ENCODE measurements around the gene CTDNEP1. TPM values are rescaled to one million over a fixed set of nuclear protein-coding genes. Genes with fewer than 3 reads are reported as not detected.

Gene CTDNEP1
- total RNA-seq, 1 donor = 31.8 TPM

DNA sequence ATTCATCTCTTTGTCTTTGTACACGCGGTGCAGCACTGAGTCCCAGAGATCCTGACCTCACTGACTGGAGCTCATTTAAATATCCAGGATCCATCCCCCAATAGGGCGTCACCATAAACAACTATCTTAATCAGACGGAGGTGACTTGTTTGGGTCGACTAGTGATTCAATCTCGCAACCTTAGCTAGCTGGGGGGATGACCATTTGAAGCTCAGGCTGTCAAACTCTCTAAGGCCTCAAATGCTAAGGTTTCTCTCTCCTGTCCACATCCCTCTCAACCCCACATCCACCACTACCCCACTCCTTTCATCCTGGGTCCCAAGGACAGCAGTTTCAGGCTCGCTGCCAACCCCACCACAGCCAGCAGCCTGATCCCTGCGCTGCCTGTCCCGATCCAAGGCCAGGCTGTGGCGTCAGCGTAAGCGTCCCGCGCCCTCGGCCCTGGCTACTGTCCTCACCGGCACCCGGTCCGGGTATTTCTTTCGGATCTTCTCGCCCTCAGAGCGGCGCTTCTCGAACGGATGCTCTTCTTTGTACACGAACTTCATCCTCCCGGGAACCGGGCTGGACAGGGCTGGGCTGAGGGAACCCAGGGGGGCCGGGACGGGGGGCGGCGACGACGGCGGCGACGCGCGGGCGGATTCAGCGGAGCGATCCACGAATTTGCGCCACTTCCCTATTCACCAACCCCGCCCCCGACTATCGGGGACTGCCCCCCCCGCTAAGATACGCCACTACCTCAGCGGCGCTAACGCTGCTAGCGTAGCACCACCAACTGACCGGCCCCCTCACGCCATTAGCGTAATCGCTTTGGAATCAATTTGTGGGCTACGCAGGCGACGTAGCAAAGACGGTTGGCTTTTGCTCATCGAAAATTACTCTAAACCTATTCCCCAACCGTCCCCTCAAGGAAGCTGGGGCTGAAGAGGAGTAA lies 9.5 kb downstream of the CTDNEP1 start, which contains the start of gene GABARAP:
GABARAP (minus strand) TSS at position 667 of the 934 bp plus-strand sequence; CDS start at position 548, 119 bp downstream.
- Histone ChIP-seq H3K4me2 (ENCODE audit: insufficient read depth, low read length) (peak within 1 kb of the TSS; percentile 98), H3K36me3 (ENCODE audit: insufficient read depth, low read length) (peaks cover 47% of the 10 kb centered on the region), H3K27me3 (ENCODE audit: insufficient read depth, low read length) (no peaks in the 10 kb centered on the region), H3K27ac (ENCODE audit: low read depth, low read length) (peak within 1 kb of the TSS; percentile 84), H3K79me2 (ENCODE audit: insufficient read depth, low read length) (peaks cover 71% of the 10 kb centered on the region), H3K9me3 (ENCODE audit: low read depth, low read length) (no peaks in the 10 kb centered on the region), H4K20me1 (ENCODE audit: insufficient read depth, low read length) (peaks cover 20% of the 10 kb centered on the region), H2AFZ (ENCODE audit: low read length) (peak within 1 kb of the TSS; percentile 93), H3K4me1 (ENCODE audit: insufficient read depth, low read length) (peaks cover 31% of the 10 kb centered on the region), H3K4me3 (ENCODE audit: insufficient read depth, low read length) (peak within 1 kb of the TSS; percentile 86)
- DNase-seq (ENCODE audit: insufficient read length, low spot score, missing footprints) = peak; percentile 96
- TF ChIP-seq, protein P1, sequence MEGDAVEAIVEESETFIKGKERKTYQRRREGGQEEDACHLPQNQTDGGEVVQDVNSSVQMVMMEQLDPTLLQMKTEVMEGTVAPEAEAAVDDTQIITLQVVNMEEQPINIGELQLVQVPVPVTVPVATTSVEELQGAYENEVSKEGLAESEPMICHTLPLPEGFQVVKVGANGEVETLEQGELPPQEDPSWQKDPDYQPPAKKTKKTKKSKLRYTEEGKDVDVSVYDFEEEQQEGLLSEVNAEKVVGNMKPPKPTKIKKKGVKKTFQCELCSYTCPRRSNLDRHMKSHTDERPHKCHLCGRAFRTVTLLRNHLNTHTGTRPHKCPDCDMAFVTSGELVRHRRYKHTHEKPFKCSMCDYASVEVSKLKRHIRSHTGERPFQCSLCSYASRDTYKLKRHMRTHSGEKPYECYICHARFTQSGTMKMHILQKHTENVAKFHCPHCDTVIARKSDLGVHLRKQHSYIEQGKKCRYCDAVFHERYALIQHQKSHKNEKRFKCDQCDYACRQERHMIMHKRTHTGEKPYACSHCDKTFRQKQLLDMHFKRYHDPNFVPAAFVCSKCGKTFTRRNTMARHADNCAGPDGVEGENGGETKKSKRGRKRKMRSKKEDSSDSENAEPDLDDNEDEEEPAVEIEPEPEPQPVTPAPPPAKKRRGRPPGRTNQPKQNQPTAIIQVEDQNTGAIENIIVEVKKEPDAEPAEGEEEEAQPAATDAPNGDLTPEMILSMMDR (IDR thresholded peaks at IDR 0.05; ENCODE audit: extremely low read depth, low read depth, low read length) = no peak

- H4K20me1 ChIP-seq (ENCODE audit: insufficient read depth, low read length) = peaks cover 27% of the 10 kb centered on the region
- H3K36me3 ChIP-seq (ENCODE audit: insufficient read depth, low read length) = peaks cover 47% of the 10 kb centered on the region
- H3K27me3 ChIP-seq (ENCODE audit: insufficient read depth, low read length) = no peaks in the 10 kb centered on the region
- peaks cover 71% of the 10 kb centered on the region for H3K79me2 ChIP-seq (ENCODE audit: insufficient read depth, low read length)
- no peaks in the 10 kb centered on the region for H3K9me3 ChIP-seq (ENCODE audit: low read depth, low read length)
- DNase-seq (ENCODE audit: insufficient read length, low spot score, missing footprints) = peak; percentile 68
- peak overlapping the region; percentile 98 for H3K4me2 ChIP-seq (ENCODE audit: insufficient read depth, low read length)
- H2AFZ ChIP-seq (ENCODE audit: low read length) = no peak overlapping the region
- TF ChIP-seq, protein P1 (IDR thresholded peaks at IDR 0.05; ENCODE audit: extremely low read depth, low read depth, low read length) = no peak
- peak overlapping the region; percentile 86 for H3K4me3 ChIP-seq (ENCODE audit: insufficient read depth, low read length)
- H3K4me1 ChIP-seq (ENCODE audit: insufficient read depth, low read length) = peaks cover 33% of the 10 kb centered on the region
- H3K27ac ChIP-seq (ENCODE audit: low read depth, low read length) = peak overlapping the region; percentile 84
Measured at GRCh38 chr17:7241090-7241733, 10.3 kb downstream of the CTDNEP1 start.

GRCh38 chr17:7240375-7240774 lies 11.2 kb downstream of the CTDNEP1 start:
- Histone ChIP-seq H3K36me3 (ENCODE audit: insufficient read depth, low read length) (peaks cover 48% of the 10 kb centered on the region), H3K9me3 (ENCODE audit: low read depth, low read length) (no peaks in the 10 kb centered on the region), H3K4me3 (ENCODE audit: insufficient read depth, low read length) (peak overlapping the region; percentile 86), H3K27ac (ENCODE audit: low read depth, low read length) (peak overlapping the region; percentile 84), H3K79me2 (ENCODE audit: insufficient read depth, low read length) (peaks cover 74% of the 10 kb centered on the region), H3K27me3 (ENCODE audit: insufficient read depth, low read length) (no peaks in the 10 kb centered on the region), H3K4me2 (ENCODE audit: insufficient read depth, low read length) (peak overlapping the region; percentile 98), H3K4me1 (ENCODE audit: insufficient read depth, low read length) (peaks cover 39% of the 10 kb centered on the region), H2AFZ (ENCODE audit: low read length) (no peak overlapping the region), H4K20me1 (ENCODE audit: insufficient read depth, low read length) (peaks cover 34% of the 10 kb centered on the region)
- DNase-seq (ENCODE audit: insufficient read length, low spot score, missing footprints) = no peak
- TF ChIP-seq, protein P1 (IDR thresholded peaks at IDR 0.05; ENCODE audit: extremely low read depth, low read depth, low read length) = no peak

Measured in osteoblast (primary cell).